HG02571 (cell line): ENCODE results near the gene ETV6.

Experiments
- ATAC-seq: cut with Tn5 transposase; IDR thresholded peaks from one replicate; pipeline ENCODE4 v1.9.1; 2021; ENCODE audit warnings: mild to moderate bottlenecking, moderate library complexity; ENCODE audit not compliant: unreplicated experiment

Gene ETV6

GRCh38 chr12:11642785-11643184, 6.7 kb upstream of the ETV6 start:
- no peak for ATAC-seq

DNA sequence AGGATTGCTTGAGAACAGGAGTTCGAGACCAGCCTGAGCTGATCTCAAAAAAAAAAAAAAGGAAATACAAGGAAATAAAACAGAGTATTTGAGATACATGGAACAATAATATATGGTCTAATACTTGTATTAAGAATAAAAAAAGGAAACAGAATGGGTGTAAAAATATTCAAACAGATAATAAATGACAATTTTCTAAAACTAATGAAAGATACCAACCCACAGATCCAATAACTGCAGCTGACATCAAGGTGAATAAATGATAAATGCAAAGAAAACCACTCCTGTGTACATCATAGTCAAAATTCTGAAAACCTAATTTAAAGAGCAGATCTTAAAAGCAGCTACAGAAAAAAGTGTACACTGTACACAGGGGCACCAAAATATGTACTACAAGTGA, 4.1 kb upstream of the ETV6 start:
- ATAC-seq = no peak

DNA sequence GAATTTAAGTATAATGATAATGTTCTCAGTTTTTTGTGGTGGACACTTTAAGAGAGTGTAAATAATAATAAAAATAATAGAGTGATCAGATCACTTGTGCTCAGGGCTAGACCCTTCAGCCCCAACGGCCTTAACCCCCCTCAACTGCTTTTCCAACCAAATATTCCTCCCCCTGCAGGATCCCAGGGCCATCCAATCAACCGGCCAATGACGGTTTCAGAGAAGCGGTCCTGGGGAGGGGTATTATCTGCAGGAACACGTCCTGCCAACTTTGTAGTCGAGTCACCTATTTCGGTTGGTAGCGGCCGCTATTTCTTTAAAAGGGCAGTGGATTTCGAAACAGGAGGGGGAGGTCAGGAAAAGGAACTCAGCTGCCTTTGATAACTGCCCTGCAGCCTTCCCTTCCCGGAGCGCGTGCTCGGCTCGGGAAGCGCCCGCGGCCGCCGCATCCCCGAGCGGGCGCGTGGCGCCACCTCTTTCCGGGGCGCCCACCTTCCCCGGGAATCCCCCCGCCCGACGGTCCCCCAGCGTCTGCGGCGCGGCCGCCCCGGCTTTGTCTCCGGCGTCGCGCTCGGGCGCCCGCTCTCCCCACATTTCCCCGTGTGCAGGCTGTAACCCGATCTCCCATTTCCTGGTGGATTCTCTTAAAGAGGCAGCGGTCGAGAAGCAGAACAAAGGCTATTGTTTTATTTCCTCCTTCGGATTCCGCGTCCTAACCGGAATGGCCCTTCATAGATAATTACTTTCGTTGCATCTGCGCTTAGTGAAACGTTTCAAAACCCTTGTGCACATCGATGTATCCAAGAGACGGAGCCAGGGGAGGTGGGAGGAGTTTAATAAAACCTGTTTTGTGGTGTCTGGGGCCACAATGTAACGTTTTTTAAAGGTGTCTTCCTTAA, 711 bp upstream of the ETV6 start:
- peak; percentile 31 for ATAC-seq

- no peak for ATAC-seq
Observed at GRCh38 chr12:11650286-11651281, 1.1 kb downstream of the ETV6 start.

DNA sequence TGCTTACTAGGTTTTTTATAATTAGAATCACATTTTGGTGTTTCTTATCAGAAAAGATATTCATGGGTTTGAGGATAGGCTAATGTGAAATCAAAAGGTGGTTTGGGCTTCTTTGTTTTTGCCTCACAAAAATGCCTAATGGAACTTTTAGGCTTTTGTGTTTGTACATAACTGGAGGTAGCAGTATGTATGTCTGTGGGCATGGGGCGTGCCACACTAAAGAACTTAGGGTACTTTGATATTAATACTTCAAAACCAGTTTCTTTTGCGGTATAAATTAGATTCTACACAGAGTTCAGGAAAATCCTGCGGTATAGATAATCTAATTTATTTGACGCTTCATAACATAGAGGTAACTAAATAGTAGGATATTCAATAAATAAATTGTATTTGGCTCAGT, 1.9 kb downstream of the ETV6 start:
- ATAC-seq = no peak

GRCh38 chr12:11651785-11652184, 2.3 kb downstream of the ETV6 start:
- no peak for ATAC-seq

DNA sequence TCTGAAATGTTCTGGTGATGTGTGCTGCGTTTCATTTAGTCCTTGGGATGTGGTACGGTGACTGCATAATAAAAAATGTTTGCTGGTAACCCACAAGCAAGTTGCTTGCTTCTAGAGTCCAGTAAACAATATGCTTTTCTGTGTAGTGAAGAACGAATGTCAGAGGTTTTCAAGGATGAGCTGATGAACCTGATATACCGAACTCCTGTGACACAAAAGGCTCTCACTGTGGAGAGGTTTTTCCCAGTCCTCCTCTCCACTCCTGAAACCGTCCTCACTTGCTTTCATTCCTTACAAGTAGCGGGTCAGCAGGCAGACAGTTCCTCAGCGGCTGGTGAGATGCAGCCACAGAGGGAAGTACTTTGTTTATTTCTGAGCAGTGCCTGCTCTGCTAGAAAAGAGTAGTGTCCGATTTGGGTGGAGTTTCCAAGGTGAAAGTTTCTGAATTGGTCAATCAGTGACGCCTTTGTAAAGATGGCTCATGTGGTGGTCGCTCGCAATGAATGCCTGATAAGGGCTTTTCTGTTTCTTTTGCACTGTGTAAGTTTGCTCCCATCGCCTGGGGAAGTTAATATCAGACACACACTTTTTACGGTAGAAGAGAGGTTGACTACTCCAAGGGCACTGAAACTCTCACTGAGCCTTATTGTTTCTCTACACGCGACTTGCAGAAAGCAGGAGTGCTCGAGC, 3.0 kb downstream of the ETV6 start:
- ATAC-seq = no peak

DNA sequence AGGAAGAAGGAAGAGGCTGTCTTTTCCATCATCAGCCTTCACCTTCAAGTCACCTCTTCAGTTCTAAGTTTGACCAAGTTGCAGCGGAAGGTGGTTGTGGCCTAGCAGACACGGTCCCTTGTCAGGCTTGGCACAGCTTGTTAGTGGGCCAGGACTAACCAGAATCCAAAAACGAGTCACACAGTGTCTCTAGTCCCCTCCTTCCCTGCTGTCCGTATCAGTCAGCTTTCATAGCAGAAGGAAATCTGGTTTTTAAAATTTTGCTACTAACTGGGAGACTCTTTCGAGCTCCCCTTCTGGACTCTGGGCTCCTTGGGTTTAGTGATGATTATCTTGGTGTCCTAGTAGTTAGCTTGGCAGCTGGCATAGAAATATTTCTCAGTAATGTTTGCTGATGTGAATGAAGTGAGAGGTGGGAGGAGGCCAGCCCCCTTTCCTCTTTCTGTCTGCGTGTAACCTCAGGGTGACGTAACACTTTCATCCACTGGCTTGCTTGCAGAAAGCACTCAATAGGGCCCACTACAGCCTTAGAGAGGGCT, 3.8 kb downstream of the ETV6 start:
- ATAC-seq = no peak

DNA sequence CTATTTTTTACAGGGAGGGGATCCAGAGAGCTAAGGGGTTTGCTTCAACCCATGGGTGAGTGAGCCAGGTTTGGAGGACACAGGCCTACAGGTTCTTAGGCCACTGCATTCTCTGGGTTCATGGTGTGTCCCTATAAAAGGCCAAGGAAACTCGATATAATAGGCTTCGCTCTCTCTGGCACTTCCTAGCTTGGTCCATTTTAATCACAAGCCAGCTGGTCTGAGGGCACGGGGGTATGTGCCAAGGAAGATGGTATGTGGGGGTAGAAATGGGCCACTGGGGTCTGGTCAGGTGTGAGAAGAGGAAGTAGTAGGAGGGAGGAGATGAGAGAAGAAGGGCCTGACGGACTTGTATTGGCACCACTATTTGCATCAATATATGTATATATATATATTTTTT, 4.9 kb downstream of the ETV6 start:
- ATAC-seq = no peak

DNA sequence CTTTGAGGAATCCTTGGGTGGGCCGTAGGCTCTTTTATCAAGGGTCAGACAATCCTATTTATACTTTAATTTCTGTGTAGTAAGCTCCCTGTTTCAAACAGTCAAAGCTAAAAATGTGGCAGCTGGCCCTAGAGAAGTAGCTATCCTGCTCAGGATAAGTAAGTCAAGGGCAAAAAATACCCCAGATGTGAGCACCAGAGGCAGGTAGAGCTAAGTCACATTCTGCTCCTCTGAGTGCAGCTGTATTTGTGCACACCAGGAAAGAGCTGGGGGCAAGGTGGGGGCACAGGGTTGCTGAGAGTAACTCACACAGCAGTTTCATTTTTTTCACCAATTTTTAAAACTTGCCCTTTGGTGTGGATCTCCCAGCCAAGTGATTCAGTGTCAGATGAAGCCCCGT, 5.3 kb downstream of the ETV6 start:
- no peak for ATAC-seq

DNA sequence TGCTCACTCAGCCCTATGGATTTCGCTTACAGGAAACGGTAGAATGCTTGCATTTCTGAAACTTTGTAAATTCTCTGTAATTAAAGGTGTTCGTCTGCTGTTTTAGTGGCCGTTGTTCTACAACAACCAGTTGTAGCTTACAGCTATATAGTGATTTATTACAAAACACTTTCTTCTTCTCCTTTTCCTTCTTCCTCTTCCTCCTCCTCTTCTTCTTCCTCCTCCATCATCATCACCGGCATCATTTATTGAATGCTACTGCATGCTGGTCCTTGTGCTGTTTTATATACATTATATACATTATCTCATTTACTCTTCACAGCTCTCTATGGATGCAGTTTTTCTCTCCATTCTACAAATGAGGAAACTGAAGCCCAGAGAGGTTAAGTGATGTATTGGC, 6.4 kb downstream of the ETV6 start:
- no peak for ATAC-seq

DNA sequence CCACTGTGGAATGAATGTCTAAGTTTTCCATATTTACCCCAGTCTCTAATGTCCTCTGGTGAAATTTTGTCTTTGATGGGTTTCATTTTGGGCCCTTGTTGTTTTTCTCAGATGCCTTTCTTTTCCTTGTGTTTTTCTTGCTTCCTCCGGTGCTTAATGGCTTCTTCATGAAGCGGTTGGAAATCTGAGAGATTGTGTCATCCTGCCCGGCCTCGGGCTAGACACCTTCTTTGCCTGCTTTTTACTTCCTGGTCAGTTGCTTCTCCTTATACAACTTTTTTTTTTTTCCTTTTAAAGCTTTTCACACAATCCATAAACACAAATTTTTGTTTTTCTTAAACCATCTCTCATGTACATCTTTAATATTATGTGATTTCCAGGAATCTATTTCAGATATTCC, 7.1 kb downstream of the ETV6 start:
- ATAC-seq = no peak

- no peak for ATAC-seq
Observed at GRCh38 chr12:11657511-11657910, 8.0 kb downstream of the ETV6 start.

DNA sequence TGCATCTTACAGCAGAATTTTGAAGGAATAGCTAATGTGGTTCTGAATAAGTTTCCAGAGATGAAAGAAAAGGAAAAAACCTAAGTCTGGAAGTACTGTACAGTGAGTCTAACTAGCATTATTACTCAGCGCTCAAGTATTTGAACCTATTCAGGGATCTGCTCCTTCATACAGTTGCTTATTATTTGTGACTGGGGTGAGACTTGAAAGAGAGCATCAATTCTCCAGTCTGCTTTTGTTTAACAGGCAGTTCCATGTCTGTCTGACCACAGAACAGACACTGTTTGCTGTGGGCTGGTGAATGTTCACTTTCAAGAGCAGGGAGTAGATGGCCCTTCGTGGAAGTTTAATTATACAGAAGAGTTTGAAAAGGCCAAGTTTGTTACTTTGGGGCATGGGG, 9.3 kb downstream of the ETV6 start:
- no peak for ATAC-seq

- no peak for ATAC-seq
Observed at GRCh38 chr12:11660624-11661023, 11.2 kb downstream of the ETV6 start.

DNA sequence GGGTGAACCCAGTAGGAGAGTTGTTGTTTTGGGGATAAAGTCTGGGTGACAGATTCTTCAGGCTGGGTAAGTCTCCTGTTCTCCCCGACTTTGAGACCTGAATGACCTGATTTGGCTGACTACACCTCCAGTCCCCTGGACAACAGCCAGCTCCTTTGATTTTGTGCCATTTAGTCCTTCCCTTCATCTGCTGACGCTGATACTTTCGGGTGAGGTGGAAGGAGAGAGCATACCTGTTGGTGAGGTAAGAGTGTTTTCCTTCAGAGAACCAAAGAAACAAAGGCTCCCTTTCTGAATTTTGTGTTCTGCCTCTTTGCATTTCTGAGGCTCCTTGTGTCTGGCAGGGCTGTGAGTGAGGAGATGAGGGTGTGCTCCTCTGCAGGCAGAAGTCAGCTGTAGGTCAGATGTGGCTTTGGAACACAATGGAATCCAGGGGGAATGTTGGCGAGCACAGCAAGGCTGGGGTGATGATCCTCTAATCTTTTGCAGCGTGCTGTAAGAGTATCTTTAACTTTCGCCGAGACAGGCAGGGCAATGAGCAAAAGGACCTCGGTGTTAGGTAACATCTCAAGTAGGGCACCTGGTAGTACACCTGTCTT, 12.1 kb downstream of the ETV6 start:
- ATAC-seq = no peak

GRCh38 chr12:11662369-11662768, 12.9 kb downstream of the ETV6 start:
- no peak for ATAC-seq

GRCh38 chr12:11663130-11663529, 13.7 kb downstream of the ETV6 start:
- ATAC-seq = no peak

- ATAC-seq = no peak
Observed at GRCh38 chr12:11664101-11664500, 14.6 kb downstream of the ETV6 start.
